HG03469 (cell line): ENCODE measurements around the gene GPC4.
"Not testable (repeated sequence)": the region's sequence is repeated elsewhere in the genome, so short reads cannot be mapped to it uniquely, and the experiment has no call there.

Source experiments
- ATAC-seq: cut with Tn5 transposase; IDR thresholded peaks from one replicate; pipeline ENCODE4 v1.9.1; 2021; ENCODE audit warnings: mild to moderate bottlenecking, moderate library complexity, moderate number of reproducible peaks; ENCODE audit not compliant: unreplicated experiment

The GPC4 gene

DNA sequence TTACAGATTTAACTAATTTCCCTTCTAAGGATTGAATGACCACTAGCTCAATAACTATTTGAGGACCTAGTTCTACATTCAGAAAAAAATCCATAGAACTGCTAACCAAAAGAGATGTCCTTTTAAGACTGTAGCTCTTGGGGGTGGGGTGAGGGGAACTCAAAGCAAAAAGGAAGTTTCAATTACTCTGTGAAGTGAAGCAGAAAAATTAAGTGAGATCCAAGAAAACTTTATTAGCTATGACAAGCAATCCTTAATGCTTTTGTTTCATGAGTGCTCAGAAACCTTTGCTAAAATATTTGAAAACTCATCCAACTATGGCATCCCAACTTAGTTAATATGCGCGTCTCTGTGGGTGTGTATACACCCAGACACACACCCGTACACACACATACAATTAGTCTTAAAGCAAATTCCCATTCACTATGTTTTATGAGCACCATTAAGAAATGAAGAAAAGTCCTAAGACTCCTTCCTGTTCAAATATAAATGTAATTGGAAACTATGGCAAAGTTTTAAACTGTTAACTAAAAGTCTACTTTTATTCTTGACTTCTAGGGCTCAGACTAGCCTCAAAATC is 44.5 kb downstream of the GPC4 start:
- no peak for ATAC-seq

DNA sequence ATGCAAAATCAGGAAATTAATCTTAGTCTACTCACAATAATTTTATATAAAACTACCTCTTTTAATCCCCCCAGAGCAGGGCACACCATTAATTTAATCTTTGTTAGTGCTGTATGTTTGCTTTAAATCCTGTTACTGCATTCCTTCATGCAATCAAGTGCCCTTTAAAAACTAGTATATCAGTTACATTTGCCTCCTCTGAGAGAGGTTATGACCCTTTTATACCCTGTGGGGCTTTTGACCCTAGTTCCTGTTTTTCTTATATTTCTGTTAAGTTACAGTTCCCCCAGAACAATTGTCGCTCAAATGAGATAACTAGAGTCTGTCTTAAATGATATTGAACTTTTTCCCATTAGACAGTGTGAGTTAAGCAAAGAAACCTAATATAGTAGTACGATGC is 46.2 kb downstream of the GPC4 start:
- ATAC-seq = no peak

DNA sequence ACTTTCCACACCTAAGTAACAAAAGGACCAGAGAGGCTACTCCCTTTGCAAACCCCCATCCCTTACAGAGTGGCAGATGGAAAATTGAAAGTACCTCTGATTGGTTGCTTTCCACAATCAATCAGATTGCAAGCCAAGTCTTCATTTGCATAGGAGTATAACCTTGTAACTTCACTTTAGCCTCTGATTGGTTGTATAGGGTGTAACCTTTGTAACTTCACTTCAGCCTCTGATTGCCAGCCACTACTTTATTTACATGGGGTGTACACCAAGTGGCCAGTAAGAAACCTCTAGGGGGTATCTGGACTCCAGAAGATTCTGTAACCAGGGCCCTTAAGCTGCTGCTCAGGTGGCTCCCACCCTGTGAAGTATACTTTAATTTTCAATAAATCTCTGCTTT is 48.6 kb downstream of the GPC4 start:
- no peak for ATAC-seq

DNA sequence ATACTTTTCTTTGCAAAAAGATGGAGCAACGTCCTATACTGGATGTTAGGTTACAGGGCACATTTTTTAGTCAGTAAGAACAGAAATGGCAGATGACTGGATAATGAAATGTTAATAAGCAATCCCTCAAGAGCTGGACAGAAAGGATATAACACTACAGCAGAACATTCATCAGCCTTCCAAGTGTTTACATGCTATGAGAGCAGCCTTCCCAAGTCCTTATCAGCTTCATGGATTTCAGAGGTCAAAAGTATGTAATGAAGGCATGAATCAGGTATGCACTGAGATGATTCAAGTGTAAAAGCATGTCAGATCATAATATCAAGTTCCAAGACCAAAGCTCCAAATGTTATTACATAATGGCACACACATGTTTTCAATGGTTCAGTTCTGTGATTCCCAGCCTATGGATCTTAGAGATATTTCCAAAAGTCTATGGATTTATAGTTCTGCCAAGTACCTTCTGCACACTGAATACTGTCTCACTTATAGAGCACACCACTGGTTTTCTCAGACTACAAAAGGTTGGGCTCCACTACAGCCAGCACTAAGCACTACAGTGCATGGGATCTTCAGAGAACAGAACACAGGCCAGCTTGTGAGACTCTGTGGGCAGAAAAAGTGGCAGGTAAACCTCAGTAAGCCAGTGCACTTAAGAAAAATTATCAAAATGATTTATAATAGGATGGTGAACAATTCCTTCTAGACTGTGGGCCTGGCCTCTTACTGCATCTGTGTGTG is 49.2 kb downstream of the GPC4 start:
- no peak for ATAC-seq

DNA sequence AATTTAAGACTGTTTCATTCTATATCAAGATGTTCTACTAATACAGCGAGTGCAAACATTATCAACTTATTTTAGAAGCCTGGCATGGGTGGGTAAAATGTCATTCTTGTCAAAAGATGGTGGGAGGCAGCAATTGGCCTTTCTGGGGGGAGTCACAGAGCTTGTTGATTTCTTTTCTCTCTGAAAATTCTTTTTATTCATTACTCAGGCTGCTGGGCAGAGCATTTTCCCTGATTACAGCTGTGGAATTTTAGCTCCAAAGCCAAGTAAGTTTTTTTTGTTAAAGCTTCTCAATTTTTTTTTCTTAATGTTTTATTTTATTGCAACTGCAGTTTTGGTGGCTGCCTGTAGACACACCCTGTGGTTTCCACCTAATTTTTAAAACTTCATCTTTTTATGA is 50.4 kb downstream of the GPC4 start:
- ATAC-seq = no peak

DNA sequence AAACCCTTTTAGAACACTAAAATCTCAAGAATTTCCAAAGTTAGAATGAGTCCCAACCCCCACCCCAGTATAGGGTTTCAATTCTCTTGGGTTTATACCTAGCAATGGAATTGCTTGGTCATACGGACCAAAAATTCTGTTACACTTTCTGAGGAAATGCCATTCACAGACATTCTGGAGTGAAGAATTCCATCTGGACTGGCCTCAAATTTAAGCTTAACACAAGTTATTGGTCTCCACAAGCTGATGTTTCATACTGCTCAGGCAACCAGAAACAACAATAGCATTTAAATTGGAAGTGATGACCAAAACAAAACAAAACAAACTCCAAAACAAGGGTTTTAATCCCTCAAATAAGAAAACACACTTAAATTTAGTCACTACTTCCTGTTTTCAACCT is 51.1 kb downstream of the GPC4 start:
- no peak for ATAC-seq

DNA sequence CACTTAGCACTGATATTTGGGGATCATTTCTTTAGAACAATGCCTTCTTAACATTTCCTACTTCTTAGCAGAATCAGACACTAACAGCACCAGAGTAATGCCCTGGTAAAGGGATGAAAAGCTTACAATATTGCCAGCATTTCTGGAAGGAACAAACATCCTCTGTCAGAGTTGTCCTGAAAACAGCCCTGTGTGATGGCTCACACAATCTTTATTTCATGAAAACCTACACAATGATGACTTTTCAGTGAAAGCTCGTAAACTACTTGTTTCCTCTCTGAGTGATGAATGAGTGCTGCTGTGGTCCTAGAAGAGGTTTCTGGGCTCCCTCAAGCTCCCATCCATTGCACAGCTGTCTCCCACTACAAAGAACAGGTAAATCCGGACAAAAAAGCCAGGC is 52.8 kb downstream of the GPC4 start:
- ATAC-seq = no peak

DNA sequence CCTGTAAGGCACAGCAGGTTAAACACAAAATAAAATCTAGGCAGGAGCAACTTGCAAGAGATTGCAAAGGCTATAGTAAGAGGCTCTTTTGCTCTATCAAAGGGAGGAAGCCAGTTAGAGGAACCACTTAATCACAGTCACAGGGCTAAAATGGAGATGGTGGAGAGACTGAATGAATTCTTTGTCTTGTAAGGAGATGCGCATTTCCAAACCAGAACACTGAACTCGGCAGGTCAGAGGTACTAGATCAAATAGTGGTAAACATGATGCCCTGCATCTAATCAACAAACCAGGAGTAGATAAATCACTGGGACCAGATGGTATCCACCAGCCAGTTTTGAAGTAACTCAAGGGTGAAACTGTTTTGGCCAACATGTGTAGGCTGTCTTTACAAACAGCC is 55.8 kb downstream of the GPC4 start:
- ATAC-seq = no peak

DNA sequence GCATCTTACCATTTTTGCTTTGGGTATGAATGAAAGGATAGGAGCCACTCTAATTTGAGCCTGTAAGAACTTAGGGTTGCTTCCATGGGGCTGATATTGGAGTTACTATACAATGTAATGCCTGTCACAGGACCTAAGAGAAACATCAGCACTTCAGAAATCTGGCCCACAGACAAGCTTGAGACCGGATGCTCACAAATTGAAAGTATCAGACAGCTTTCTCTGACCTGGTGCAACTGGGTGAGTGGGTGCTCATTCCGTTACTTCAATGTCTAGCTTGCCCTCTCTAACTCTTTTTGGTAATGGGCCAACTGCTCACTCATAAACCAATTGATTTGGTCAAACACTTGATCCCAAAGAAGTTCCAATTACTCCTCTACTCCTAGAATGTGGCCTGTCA is 62.1 kb downstream of the GPC4 start:
- ATAC-seq = no peak

DNA sequence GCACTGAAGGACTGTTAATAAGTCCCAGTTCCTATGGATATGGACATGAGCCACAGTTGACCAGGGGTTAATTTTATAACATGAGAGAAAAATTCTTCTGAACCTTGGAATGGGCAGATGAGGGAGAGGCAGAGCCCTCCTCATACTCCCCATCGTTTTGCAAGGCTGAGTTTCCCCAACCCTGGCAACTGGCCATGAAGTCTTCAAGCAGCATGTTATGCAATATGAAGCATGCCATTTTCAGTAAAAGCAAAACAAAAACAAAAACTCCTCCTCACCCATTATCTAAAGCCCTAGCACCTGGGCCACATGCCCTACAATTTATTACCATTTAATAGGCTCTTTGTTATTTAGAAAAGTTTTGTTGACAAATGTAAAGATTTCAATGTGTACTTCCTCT is 64.5 kb downstream of the GPC4 start:
- ATAC-seq = no peak

DNA sequence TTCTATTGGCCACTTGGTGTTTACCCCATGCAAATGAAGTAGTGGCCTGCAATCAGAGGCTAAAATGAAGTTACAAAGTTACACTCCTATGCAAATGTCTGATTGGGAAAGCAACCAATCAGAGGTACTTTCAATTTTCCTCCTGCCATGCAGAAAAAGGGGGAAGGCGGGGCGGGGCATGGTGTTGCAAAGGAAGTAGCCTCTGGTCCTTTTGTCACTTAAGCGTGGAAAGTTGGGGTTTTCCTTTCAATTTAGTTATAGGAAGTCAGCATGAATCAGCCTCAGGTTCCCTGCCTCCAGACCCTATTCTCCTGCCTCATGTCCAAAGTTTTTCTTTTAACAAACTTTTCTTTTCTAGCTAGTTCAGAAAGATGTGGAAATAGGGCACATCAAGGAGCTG is 69.3 kb downstream of the GPC4 start:
- ATAC-seq = no peak

DNA sequence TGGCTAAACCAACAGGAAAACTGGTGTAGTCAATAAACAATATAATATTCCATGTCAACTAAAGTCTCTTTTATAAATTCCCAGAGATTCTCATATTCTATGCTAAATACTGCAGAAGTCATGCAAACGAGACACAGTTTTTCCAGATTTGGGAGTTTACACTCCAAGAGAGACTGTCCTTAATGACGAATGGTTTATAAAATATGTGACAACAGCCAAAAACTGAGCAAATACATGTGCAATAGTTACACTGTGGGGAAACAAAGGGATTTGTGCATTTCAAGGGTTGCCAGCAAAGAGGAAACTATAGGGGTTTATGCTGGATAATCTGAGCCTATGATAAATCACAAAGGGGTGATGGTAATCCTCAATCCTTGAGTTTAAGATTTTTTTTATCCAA is 75.7 kb downstream of the GPC4 start:
- ATAC-seq = no peak

DNA sequence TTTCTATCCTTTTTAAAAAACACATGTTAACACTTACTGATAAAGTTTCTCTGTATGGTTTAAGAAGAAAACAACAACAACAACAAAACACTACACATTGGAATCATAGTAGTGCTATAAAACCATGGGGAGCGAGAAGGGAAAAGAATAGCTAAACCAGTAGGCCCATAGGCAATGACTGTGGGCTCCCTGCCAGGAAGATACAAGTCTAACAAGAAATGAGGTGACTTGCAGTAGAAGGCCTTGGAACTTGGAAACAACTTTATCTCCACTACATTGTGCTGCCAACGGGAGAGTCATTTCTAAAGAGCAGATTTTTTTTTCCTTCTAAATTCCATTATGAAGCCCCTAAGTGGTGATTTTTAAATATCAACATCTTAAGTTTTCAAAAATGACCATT is 78.0 kb downstream of the GPC4 start:
- no peak for ATAC-seq

DNA sequence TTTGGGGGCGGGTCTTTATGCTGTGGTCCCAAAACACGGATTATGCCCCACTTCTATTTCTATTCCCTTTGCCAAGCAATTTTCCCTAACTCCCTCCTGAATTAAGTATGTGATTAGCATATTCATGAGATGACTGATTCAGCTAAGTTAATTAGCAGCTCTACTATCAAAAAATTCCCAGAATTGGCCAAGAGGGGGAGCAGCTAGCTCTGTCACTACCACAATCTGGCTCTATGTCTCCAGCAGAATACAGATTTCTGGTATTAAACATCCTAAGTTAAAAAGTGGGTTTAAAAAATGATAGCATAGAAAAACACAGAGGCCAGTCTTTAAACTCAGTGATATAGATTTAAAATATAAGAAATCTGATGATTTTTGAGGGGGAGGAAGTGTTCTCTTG is 80.3 kb downstream of the GPC4 start:
- no peak for ATAC-seq

DNA sequence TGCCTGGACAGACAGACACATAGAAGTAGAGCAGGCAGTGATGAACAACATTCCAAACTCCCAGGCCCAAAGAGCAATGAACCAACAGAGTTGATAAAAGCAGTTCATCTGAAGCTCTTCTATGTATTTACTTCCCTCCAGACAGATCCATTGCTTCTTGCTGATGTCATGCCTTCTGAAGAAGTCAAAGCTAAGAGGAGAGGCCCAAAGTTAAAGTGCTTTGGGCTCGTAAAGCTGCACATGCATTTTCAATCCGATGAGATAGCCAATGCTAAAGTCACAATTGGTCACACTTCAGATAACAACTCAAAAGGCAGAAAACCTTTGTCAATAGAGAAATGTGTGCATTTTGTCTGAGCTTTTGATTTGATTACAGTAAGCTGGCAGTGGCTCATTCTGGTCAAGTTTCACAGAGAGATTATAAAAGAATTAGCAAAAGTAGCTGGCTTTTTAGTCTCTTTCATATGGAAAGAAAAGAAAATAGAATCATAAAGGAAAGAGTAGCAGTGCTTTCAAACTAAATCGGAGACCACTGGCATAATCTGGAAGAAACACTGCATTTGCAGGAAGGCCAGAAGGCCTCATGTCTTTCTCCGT is 82.0 kb downstream of the GPC4 start:
- ATAC-seq = no peak

DNA sequence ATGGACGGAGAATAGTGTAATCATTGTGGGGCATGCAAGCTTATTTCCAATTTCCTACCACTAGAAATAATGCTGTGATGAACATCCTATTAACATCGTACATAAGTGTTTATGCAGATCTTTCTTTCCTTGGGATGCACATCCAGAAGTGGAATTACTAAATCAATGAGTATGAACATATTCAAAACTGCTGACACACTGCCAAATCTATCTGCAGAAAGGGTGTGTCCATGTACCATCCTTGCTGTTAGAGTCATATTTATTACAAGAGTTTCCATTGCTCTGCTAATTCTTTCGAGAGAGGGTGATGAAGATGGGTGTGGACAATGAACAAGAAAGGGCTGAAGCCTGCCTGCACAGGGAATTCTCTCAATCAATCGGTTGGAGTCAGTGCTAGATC is 82.6 kb downstream of the GPC4 start:
- no peak for ATAC-seq

DNA sequence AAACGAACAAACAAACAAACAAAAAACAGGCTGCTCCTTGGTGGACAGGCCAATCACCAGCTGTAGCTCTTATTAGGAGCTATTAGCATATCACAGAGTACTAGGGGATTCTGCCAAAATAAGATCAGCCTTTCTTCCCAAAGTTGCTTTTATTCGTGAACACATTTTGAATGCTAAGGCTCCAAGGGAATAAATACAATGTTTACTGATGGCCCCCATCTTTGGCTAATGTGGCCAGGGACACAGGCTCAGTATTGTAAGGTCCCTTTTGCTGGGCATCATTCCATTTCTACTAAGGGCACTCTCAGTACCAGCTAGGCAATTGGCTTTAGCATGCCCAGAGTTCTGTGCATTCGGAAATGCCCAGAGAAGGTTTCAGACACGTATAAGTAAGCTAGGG is 84.3 kb downstream of the GPC4 start:
- ATAC-seq = no peak

DNA sequence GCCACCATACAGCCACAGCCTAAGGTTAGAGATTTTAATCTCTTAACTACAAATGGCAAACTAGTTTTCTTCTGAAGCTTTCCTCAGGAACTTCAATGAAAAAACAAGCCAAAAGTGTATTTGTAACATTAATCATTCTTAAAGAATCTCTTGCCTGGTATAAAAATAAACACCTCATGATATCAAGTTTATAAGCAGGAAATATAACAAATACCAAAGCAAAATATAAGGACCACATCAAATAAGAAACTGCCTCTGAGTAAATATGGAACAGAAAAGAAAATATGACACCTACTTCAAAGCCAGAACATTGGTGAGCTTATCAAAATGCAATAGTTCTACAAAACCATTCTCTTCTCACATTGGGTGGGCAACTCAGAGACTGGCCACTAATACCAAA is 89.9 kb downstream of the GPC4 start:
- ATAC-seq = no peak

DNA sequence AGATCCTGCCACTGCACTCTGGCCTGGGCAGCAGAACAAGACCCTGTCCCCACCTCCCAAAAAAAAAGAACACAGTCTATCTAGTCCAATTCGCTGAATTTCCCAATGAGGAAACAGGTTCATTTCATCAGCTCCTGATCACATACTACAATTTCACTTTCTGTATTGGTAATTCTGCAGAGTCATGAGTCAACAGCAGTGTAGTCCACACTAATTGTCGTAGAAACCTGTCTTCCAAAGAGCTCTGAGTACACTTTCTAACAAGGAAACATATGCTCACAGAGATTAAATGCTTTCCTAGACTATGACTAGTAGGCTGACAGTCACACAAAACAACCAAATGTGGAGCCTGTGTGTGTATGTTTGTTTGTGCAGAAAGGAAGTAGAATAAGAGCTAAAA is 91.9 kb downstream of the GPC4 start:
- no peak for ATAC-seq

DNA sequence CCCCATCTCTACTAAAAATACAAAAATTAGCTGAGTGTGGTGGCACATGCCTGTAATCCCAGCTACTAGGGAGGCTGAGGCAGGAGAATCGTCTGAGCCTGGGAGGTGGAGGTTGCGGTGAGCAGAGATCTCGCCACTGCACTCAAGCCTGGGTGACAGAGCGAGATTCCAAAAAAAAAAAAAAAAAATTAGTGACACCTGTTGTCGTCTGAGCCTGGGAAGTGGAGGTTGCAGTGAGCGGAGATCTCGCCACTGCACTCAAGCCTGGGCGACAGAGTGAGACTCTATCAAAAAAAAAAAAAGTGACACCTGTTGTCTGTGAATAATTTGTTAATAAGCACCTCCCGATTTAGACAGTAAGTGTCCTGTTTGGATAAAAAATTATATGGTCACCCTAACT is 93.0 kb downstream of the GPC4 start:
- not testable (repeated sequence) for ATAC-seq

DNA sequence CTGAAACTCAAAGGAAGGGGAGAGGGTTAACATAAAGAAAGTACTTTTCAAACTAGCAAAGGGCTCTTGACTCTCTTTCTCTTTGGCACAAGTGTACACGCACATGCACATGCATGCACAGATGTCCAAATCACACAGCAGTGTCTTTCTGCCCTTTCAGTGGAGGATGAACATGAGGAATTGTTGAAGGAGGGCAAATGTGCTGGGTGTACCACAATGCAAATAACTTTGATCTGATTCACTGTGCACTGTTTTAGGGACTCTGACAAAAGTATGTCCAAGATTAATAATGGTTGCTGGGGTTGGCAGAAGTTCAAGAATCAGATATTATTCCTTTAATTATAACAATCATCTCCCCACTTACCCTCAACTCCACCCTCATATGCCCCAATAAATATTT is 93.8 kb downstream of the GPC4 start:
- ATAC-seq = no peak

DNA sequence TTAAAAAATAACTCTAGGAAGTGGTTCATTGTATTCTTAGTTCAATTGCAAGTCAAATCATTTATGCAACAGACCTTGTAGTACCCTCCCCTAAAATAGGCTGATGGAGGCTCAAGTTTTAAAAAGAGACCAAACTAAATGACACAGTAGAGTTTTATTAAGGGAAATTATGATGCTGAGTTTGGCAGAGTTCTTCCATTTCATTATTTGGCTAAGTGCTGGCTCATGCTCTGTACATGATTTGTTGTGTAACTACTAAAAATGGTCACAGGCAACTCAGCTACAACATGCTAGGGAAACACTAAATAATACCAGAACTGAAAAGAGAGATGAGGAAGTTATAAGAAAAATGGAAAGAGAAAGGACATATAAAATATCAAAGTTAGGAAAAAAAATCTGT is 101.0 kb downstream of the GPC4 start:
- no peak for ATAC-seq

DNA sequence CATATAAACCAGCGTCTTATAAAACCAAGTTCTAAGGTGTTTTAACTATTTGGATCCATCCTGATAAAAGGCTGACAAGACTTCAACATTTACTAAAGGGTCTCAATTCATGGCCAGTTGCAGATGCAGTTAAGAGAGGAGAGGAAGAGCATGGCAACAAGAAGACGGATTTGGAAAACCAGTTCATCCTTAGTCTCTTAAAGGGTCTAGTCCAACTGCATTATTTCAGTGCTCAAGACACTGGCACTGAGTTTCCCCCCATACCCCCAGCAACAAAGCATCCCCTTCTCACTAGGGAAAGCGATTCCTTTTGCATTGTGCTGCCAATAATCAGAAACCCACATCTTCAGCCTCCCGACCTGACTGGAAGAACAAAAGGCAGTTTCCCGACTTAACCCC is 106.8 kb downstream of the GPC4 start:
- no peak for ATAC-seq
